Measurements from ENCODE around the gene SECTM1.

SECTM1 gene

DNA sequence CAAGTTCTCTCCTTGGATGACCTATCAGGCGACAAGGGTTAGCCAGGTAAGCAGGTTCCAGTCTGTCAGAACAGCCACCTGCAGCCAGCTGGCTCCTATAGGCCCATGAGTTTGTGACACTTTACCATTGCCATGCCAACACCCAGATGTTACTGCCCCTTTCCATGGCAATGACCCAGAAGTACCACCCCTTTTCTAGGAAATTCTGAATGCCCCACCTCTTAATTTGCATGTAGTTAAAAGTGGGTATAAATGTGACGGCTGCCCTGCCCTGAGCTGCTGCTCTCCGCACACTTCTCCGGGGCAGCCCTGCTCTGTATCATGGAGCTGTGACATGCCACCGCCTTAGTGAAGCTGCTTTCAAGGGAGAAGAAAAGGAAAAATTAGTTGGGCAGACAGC is 10.0 kb upstream of the SECTM1 start:
- TF ChIP-seq TCF4 (CRISPR knock-in tag; IDR thresholded peaks at IDR 0.05; ENCODE audit: borderline replicate concordance) (no peak), GLIS3 (CRISPR knock-in tag; IDR thresholded peaks at IDR 0.05) (no peak), OSR1 (CRISPR knock-in tag; IDR thresholded peaks at IDR 0.05) (no peak), ARNTL (CRISPR knock-in tag; IDR thresholded peaks at IDR 0.05; ENCODE audit: borderline replicate concordance, low read depth) (no peak), ZC3H10 (CRISPR knock-in tag; IDR thresholded peaks at IDR 0.05) (no peak)
- TF ChIP-seq, protein P1, sequence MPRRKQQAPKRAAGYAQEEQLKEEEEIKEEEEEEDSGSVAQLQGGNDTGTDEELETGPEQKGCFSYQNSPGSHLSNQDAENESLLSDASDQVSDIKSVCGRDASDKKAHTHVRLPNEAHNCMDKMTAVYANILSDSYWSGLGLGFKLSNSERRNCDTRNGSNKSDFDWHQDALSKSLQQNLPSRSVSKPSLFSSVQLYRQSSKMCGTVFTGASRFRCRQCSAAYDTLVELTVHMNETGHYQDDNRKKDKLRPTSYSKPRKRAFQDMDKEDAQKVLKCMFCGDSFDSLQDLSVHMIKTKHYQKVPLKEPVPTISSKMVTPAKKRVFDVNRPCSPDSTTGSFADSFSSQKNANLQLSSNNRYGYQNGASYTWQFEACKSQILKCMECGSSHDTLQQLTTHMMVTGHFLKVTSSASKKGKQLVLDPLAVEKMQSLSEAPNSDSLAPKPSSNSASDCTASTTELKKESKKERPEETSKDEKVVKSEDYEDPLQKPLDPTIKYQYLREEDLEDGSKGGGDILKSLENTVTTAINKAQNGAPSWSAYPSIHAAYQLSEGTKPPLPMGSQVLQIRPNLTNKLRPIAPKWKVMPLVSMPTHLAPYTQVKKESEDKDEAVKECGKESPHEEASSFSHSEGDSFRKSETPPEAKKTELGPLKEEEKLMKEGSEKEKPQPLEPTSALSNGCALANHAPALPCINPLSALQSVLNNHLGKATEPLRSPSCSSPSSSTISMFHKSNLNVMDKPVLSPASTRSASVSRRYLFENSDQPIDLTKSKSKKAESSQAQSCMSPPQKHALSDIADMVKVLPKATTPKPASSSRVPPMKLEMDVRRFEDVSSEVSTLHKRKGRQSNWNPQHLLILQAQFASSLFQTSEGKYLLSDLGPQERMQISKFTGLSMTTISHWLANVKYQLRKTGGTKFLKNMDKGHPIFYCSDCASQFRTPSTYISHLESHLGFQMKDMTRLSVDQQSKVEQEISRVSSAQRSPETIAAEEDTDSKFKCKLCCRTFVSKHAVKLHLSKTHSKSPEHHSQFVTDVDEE (CRISPR knock-in tag; IDR thresholded peaks at IDR 0.05) = no peak
- TF ChIP-seq, protein P2, sequence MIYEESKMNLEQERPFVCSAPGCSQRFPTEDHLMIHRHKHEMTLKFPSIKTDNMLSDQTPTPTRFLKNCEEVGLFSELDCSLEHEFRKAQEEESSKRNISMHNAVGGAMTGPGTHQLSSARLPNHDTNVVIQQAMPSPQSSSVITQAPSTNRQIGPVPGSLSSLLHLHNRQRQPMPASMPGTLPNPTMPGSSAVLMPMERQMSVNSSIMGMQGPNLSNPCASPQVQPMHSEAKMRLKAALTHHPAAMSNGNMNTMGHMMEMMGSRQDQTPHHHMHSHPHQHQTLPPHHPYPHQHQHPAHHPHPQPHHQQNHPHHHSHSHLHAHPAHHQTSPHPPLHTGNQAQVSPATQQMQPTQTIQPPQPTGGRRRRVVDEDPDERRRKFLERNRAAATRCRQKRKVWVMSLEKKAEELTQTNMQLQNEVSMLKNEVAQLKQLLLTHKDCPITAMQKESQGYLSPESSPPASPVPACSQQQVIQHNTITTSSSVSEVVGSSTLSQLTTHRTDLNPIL (CRISPR knock-in tag; IDR thresholded peaks at IDR 0.05; ENCODE audit: low read depth) = no peak
- ATAC-seq = no peak

DNA sequence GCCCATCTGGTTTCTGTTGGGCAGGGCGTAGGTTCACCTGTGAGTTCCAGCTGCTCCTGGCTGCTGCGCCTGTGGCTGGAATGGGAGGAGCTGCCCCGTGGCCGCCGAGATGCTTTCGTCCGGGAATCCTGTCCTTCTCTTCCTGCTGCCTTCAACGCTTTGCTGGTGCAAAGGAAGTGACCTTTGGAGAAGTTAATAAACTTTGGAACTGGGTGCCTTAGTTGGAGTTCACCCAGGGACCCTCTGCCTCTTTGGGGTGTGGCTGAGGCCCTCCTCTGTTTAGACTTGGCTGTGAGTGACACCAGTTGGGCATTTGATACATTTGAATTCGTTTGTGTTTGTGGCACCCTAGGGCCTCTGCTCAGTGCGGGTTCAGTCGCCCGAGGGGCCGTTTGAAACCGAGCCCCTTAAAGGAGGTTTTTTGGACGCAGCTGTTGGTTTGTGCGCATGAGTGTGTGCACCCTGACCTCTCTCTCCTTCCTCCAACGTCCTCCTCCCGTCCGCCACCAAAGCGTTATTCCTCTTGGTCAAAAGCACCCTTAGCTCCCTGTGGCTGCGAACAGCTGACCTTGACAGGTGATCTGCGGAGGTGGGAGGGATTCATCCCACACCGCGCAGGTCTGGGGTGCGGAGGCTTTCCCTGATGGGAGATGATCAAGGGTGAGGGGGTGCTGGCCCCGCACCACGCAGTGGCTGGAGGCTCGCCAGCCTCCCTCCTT is 9.0 kb upstream of the SECTM1 start:
- TF ChIP-seq SNAI2 (CRISPR knock-in tag; IDR thresholded peaks at IDR 0.05) (no peak), ZNF70 (CRISPR knock-in tag; IDR thresholded peaks at IDR 0.05) (no peak)
- TF ChIP-seq, protein P2 (CRISPR knock-in tag; IDR thresholded peaks at IDR 0.05; ENCODE audit: low read depth) = no peak
- ATAC-seq = no peak

DNA sequence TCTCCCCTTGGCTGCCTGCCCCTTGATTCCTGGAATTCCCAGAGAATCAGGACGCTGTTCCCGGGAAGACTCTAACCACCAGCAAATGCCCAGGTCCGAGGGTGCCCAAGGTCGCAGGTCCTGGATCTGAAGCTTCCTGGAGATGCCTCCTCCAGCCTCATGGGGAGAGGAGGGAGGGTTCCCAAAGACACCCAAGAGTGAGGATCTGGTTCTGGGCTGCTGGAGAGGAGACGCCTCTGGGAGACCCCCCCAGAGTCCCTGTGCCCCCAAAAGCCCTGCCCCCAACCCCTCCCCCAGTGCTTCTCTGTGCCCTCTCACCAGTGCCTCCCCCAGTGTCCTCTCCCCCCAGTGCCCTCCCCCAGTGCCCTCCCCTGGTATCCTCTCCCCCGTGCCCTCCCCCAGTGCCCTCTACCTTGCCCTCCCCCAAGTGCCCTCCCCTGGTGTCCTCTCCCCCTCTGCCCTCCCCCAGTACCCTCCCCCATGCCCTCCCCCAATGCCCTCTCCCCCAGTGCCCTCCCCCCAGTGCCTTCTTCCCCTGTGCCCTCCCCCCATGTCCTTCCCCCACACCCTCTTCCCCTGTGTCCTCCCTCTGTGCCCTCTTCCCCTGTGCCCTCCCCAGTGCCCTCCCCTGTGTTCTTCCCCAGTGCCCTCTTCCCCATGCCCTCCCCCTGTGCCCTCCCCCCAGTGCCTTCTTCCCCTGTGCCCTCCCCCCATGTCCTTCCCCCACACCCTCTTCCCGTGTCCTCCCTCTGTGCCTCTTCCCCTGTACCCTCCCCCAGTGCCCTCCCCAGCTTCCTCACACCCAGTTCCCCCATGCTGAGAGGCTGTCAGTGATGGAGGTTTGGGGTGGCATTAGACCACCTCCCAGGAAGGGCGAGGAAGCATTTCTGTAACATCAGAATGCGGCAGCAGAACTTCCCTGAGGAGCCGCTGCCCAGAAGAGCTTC is 6.3 kb upstream of the SECTM1 start:
- no peak for TF ChIP-seq TCF4 (CRISPR knock-in tag; IDR thresholded peaks at IDR 0.05; ENCODE audit: borderline replicate concordance)
- no peak for TF ChIP-seq ZNF565 (CRISPR knock-in tag; conservative IDR thresholded peaks at IDR 0.05; ENCODE audit: low read depth)
- no peak for TF ChIP-seq SNAI2 (CRISPR knock-in tag; IDR thresholded peaks at IDR 0.05)
- no peak for TF ChIP-seq GLIS3 (CRISPR knock-in tag; IDR thresholded peaks at IDR 0.05)
- no peak for TF ChIP-seq TOX (CRISPR knock-in tag; IDR thresholded peaks at IDR 0.05; ENCODE audit: borderline replicate concordance)
- TF ChIP-seq, protein P3, sequence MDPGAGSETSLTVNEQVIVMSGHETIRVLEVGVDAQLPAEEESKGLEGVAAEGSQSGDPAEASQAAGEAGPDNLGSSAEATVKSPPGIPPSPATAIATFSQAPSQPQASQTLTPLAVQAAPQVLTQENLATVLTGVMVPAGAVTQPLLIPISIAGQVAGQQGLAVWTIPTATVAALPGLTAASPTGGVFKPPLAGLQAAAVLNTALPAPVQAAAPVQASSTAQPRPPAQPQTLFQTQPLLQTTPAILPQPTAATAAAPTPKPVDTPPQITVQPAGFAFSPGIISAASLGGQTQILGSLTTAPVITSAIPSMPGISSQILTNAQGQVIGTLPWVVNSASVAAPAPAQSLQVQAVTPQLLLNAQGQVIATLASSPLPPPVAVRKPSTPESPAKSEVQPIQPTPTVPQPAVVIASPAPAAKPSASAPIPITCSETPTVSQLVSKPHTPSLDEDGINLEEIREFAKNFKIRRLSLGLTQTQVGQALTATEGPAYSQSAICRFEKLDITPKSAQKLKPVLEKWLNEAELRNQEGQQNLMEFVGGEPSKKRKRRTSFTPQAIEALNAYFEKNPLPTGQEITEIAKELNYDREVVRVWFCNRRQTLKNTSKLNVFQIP (CRISPR knock-in tag; IDR thresholded peaks at IDR 0.05; ENCODE audit: borderline replicate concordance, low read depth) = no peak
- no peak for TF ChIP-seq CSDC2 (CRISPR knock-in tag; IDR thresholded peaks at IDR 0.05)
- TF ChIP-seq ISL1 (CRISPR knock-in tag; IDR thresholded peaks at IDR 0.05) = no peak
- TF ChIP-seq, protein P1 (CRISPR knock-in tag; IDR thresholded peaks at IDR 0.05) = no peak
- no peak for TF ChIP-seq BACH2 (CRISPR knock-in tag; IDR thresholded peaks at IDR 0.05; ENCODE audit: borderline replicate concordance)
- no peak for TF ChIP-seq ZC3H10 (CRISPR knock-in tag; IDR thresholded peaks at IDR 0.05)
- TF ChIP-seq ARNTL (CRISPR knock-in tag; IDR thresholded peaks at IDR 0.05; ENCODE audit: borderline replicate concordance, low read depth) = no peak
- no peak for TF ChIP-seq ZFP3 (CRISPR knock-in tag; IDR thresholded peaks at IDR 0.05)
- no peak for TF ChIP-seq ESRRG (CRISPR knock-in tag; IDR thresholded peaks at IDR 0.05)
- TF ChIP-seq PPARA (CRISPR knock-in tag; IDR thresholded peaks at IDR 0.05; ENCODE audit: borderline replicate concordance) = no peak
- no peak for TF ChIP-seq ZFP30 (CRISPR knock-in tag; IDR thresholded peaks at IDR 0.05)
- no peak for TF ChIP-seq ZNF70 (CRISPR knock-in tag; IDR thresholded peaks at IDR 0.05)
- TF ChIP-seq, protein P4, sequence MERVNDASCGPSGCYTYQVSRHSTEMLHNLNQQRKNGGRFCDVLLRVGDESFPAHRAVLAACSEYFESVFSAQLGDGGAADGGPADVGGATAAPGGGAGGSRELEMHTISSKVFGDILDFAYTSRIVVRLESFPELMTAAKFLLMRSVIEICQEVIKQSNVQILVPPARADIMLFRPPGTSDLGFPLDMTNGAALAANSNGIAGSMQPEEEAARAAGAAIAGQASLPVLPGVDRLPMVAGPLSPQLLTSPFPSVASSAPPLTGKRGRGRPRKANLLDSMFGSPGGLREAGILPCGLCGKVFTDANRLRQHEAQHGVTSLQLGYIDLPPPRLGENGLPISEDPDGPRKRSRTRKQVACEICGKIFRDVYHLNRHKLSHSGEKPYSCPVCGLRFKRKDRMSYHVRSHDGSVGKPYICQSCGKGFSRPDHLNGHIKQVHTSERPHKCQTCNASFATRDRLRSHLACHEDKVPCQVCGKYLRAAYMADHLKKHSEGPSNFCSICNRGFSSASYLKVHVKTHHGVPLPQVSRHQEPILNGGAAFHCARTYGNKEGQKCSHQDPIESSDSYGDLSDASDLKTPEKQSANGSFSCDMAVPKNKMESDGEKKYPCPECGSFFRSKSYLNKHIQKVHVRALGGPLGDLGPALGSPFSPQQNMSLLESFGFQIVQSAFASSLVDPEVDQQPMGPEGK (CRISPR knock-in tag; IDR thresholded peaks at IDR 0.05; ENCODE audit: borderline replicate concordance) = no peak
- no peak for TF ChIP-seq OSR1 (CRISPR knock-in tag; IDR thresholded peaks at IDR 0.05)
- TF ChIP-seq, protein P2 (CRISPR knock-in tag; IDR thresholded peaks at IDR 0.05; ENCODE audit: low read depth) = no peak
- ATAC-seq = peak; percentile 57; the same call in 2 of the 3 replicates
